GM06990 (cell line): ENCODE data around the gene CYP1B1.

Experiments used
- DNase-seq: peaks from one replicate; pipeline ENCODE4 v3.0.0-alpha.2; 2011; ENCODE audit not compliant: insufficient read length; ENCODE audit errors: extremely low read depth
- H3K27me3 ChIP-seq: replicated peaks from 2 replicates; pipeline ENCODE4 v1.6.0; 2011; ENCODE audit warnings: low read length; ENCODE audit not compliant: control insufficient read depth, insufficient read depth
- H3K36me3 ChIP-seq: 2 replicates; pipeline ENCODE4 v1.5.1; 2011; ENCODE audit warnings: low read length; ENCODE audit not compliant: control insufficient read depth, insufficient read depth
- H3K4me3 ChIP-seq: replicated peaks from 2 replicates; pipeline ENCODE4 v1.5.1; 2011; ENCODE audit warnings: low read depth, mild to moderate bottlenecking, control low read depth, low read length
- CTCF ChIP-seq: IDR thresholded peaks from 2 replicates; pipeline ENCODE4 v1.5.1; 2011; ENCODE audit warnings: low read length, control low read depth, mild to moderate bottlenecking, inconsistent platforms; ENCODE audit not compliant: insufficient read depth, poor library complexity, severe bottlenecking

Gene CYP1B1

GRCh38 chr2:38075507-38076151, at the start of gene CYP1B1:
CYP1B1 (minus strand) TSS chr2:38076151; CDS start chr2:38075388, 763 bp downstream.
- no peak for DNase-seq
- Histone ChIP-seq H3K4me3 (peak within 1 kb of the TSS; percentile 56), H3K27me3 (no peaks in the 10 kb centered on the region; the same call in 1 of the 2 replicates), H3K36me3 (no peaks in the 10 kb centered on the region)
- TF ChIP-seq CTCF = no peak

GRCh38 chr2:38125007-38125406, 49.1 kb upstream of the CYP1B1 start:
- no peaks in the 10 kb centered on the region for H3K27me3 ChIP-seq
- no peak for TF ChIP-seq CTCF
- no peaks in the 10 kb centered on the region for H3K36me3 ChIP-seq
- DNase-seq = no peak
- H3K4me3 ChIP-seq = no peak overlapping the region

- Histone ChIP-seq H3K36me3 (no peaks in the 10 kb centered on the region), H3K27me3 (no peaks in the 10 kb centered on the region), H3K4me3 (no peak overlapping the region)
- TF ChIP-seq CTCF = no peak
- no peak for DNase-seq
Measured at GRCh38 chr2:38123911-38124310, 48.0 kb upstream of the CYP1B1 start.

DNA sequence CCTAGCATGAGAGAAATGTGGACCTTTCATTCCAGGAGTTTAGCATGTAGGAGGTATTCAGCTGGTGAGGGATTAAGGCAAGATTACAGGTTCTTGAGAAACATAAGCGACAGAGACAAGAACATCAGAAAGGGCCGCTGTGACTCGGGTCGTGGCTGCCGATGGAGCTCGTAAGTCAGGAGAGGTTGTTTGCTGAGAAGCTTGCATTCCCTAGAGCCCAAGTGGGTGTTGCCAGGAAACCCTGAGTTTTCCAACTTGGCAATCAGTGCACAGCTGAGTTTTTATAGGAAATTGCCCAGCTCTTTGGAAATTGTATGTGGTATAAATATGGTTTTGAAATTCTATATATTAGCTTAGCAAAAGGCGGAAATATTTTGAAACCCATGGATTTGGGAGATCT, 46.4 kb upstream of the CYP1B1 start:
- no peak overlapping the region for H3K4me3 ChIP-seq
- H3K36me3 ChIP-seq = no peaks in the 10 kb centered on the region
- TF ChIP-seq CTCF = no peak
- DNase-seq = no peak
- H3K27me3 ChIP-seq = no peaks in the 10 kb centered on the region

DNA sequence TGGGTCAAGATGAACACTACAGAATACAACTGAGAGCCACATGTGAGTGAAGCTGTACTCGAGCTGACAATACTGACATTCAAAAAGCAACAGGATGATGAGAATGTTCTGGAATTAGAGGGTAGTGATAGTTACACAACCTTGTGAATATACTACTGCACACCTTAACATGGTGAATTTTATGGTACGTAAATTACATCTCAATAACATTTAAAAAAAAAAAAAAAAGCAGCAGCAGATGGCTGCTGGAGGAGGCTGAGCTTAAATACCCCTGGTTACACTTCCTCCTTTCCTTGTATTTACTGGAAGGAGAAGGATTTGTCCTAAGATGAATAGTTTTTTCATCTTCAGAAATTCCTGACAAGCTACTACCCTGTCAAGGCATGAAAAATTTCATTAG, 45.5 kb upstream of the CYP1B1 start:
- Histone ChIP-seq H3K27me3 (no peaks in the 10 kb centered on the region), H3K4me3 (no peak overlapping the region), H3K36me3 (no peaks in the 10 kb centered on the region)
- TF ChIP-seq CTCF = no peak
- DNase-seq = no peak

- Histone ChIP-seq H3K36me3 (no peaks in the 10 kb centered on the region), H3K4me3 (no peak overlapping the region), H3K27me3 (no peaks in the 10 kb centered on the region)
- no peak for TF ChIP-seq CTCF
- no peak for DNase-seq
Measured at GRCh38 chr2:38120829-38121228, 44.9 kb upstream of the CYP1B1 start.
